HG02884 (cell line): ENCODE data around the gene SUPT7L.

Experiments
- ATAC-seq: cut with Tn5 transposase; IDR thresholded peaks from one replicate; pipeline ENCODE4 v1.9.1; 2021; ENCODE audit warnings: mild to moderate bottlenecking, moderate library complexity; ENCODE audit not compliant: unreplicated experiment

SUPT7L gene

GRCh38 chr2:27663285-27664153 is at the start of gene SUPT7L, which contains the start of gene SLC4A1AP:
TSS of gene SUPT7L (minus strand) at chr2:27663614. CDS start at chr2:27662192, 1,422 bp downstream.
TSS of gene SLC4A1AP (plus strand) at chr2:27663889. CDS start at chr2:27663915, 26 bp downstream.
- ATAC-seq, result peak; percentile 62

GRCh38 chr2:27713201-27713600 is 49.8 kb upstream of the SUPT7L start:
- ATAC-seq, result no peak

- no peak for ATAC-seq
These were observed 49.1 kb upstream of the SUPT7L start for GRCh38 chr2:27712522-27712921.

- ATAC-seq, result no peak
These were observed 48.4 kb upstream of the SUPT7L start for GRCh38 chr2:27711804-27712203.

- ATAC-seq, result no peak
These were observed 47.4 kb upstream of the SUPT7L start for GRCh38 chr2:27710640-27711430.

GRCh38 chr2:27709960-27710575 is 46.7 kb upstream of the SUPT7L start:
- ATAC-seq, result no peak

- ATAC-seq, result no peak
These were observed 45.9 kb upstream of the SUPT7L start for GRCh38 chr2:27709326-27709725.

GRCh38 chr2:27708666-27709065 is 45.3 kb upstream of the SUPT7L start:
- ATAC-seq, result no peak

GRCh38 chr2:27708257-27708654 is 44.8 kb upstream of the SUPT7L start:
- no peak for ATAC-seq

- ATAC-seq, result no peak
These were observed 44.2 kb upstream of the SUPT7L start for GRCh38 chr2:27707462-27708256.

GRCh38 chr2:27705851-27706622 is 42.6 kb upstream of the SUPT7L start:
- ATAC-seq, result no peak

- no peak for ATAC-seq
These were observed 41.0 kb upstream of the SUPT7L start for GRCh38 chr2:27704342-27704876.

- no peak for ATAC-seq
These were observed 40.4 kb upstream of the SUPT7L start for GRCh38 chr2:27703638-27704341.

- ATAC-seq, result no peak
These were observed 38.9 kb upstream of the SUPT7L start for GRCh38 chr2:27702302-27702701.

- no peak for ATAC-seq
These were observed 38.3 kb upstream of the SUPT7L start for GRCh38 chr2:27701676-27702075.

GRCh38 chr2:27697660-27698059 is 34.2 kb upstream of the SUPT7L start:
- ATAC-seq, result no peak

GRCh38 chr2:27690052-27690451 is 26.6 kb upstream of the SUPT7L start:
- no peak for ATAC-seq

- ATAC-seq, result no peak
These were observed 26.0 kb upstream of the SUPT7L start for GRCh38 chr2:27689424-27689823.

GRCh38 chr2:27687232-27687631 is 23.8 kb upstream of the SUPT7L start:
- no peak for ATAC-seq
